Osteoblast (primary cell): ENCODE results near the gene CDKL5. TPM values are rescaled to one million over a fixed set of nuclear protein-coding genes. Genes with fewer than 3 reads are reported as not detected.

Experiments
- DNase-seq: peaks from one replicate; pipeline ENCODE4 v3.0.0; 2011; ENCODE audit warnings: low spot score, mixed read lengths; ENCODE audit not compliant: insufficient read length; ENCODE audit errors: missing footprints
- H2AFZ ChIP-seq: 2 replicates; pipeline ENCODE4 v1.6.0; 2011; ENCODE audit warnings: mild to moderate bottlenecking, low read length
- H3K27ac ChIP-seq: 2 replicates; pipeline ENCODE4 v1.5.1; 2011; ENCODE audit warnings: mild to moderate bottlenecking, low read depth, low read length, moderate library complexity
- H3K27me3 ChIP-seq: 2 replicates; pipeline ENCODE4 v1.6.0; 2012; ENCODE audit warnings: mild to moderate bottlenecking, control low read depth, inconsistent platforms, low read length, moderate library complexity; ENCODE audit not compliant: insufficient read depth
- H3K36me3 ChIP-seq: 2 replicates; pipeline ENCODE4 v1.5.1; 2011; ENCODE audit warnings: mild to moderate bottlenecking, low read length, control low read depth, moderate library complexity; ENCODE audit not compliant: insufficient read depth
- H3K4me1 ChIP-seq: 2 replicates; pipeline ENCODE4 v1.5.1; 2011; ENCODE audit warnings: mild to moderate bottlenecking, low read length, control low read depth, moderate library complexity; ENCODE audit not compliant: insufficient read depth
- H3K4me2 ChIP-seq: 2 replicates; pipeline ENCODE4 v1.6.0; 2011; ENCODE audit warnings: mild to moderate bottlenecking, low read length; ENCODE audit not compliant: insufficient read depth
- H3K4me3 ChIP-seq: fragments of 200-600 bp; sonication (generic); 3 replicates; pipeline ENCODE4 v1.5.1; 2012; ENCODE audit warnings: mild to moderate bottlenecking, low read length, inconsistent platforms; ENCODE audit not compliant: insufficient read depth
- H3K79me2 ChIP-seq: 2 replicates; pipeline ENCODE4 v1.6.0; 2012; ENCODE audit warnings: mild to moderate bottlenecking, low read length, control low read depth, inconsistent platforms; ENCODE audit not compliant: insufficient read depth
- H3K9me3 ChIP-seq: 2 replicates; pipeline ENCODE4 v1.5.1; 2011; ENCODE audit warnings: low read depth, low read length, control low read depth
- H4K20me1 ChIP-seq: 2 replicates; pipeline ENCODE4 v1.6.0; 2012; ENCODE audit warnings: mild to moderate bottlenecking, low read length, control low read depth; ENCODE audit not compliant: insufficient read depth
- CTCF ChIP-seq: IDR thresholded peaks from 2 replicates; pipeline ENCODE4 v1.5.1; 2011; ENCODE audit warnings: mild to moderate bottlenecking, low read depth, low read length, moderate library complexity; ENCODE audit errors: extremely low read depth
- total RNA-seq: library from RNA; depleted of rRNA; stranded (reverse); fragments of >200 nt; gene quantifications from 2 replicates; pipeline ENCODE4 v1.2.3, GENCODE V29; 2012

The CDKL5 gene
- total RNA-seq, 1 donor, result 4.0 TPM

- Histone ChIP-seq H2AFZ (no peak overlapping the region), H4K20me1 (no peaks in the 10 kb centered on the region), H3K4me3 (no peak overlapping the region), H3K36me3 (no peaks in the 10 kb centered on the region), H3K4me2 (no peak overlapping the region), H3K27me3 (no peaks in the 10 kb centered on the region), H3K4me1 (peaks cover 3% of the 10 kb centered on the region), H3K9me3 (no peaks in the 10 kb centered on the region), H3K27ac (no peak overlapping the region), H3K79me2 (no peaks in the 10 kb centered on the region)
- TF ChIP-seq CTCF, result no peak
- DNase-seq, result peak; percentile 53
Observed at GRCh38 chrX:18676050-18676449, 250.6 kb downstream of the CDKL5 start.

GRCh38 chrX:18676470-18676869, 251.1 kb downstream of the CDKL5 start:
- Histone ChIP-seq H2AFZ (no peak overlapping the region), H3K27ac (no peak overlapping the region), H3K4me2 (no peak overlapping the region), H3K4me3 (no peak overlapping the region), H3K79me2 (no peaks in the 10 kb centered on the region), H3K27me3 (no peaks in the 10 kb centered on the region), H4K20me1 (no peaks in the 10 kb centered on the region), H3K9me3 (no peaks in the 10 kb centered on the region), H3K4me1 (peaks cover 3% of the 10 kb centered on the region), H3K36me3 (no peaks in the 10 kb centered on the region)
- no peak for DNase-seq
- TF ChIP-seq CTCF, result no peak

GRCh38 chrX:18677161-18677869, 251.9 kb downstream of the CDKL5 start:
- Histone ChIP-seq H4K20me1 (no peaks in the 10 kb centered on the region), H3K4me3 (no peak overlapping the region), H3K4me2 (no peak overlapping the region), H3K36me3 (no peaks in the 10 kb centered on the region), H3K27ac (no peak overlapping the region), H3K79me2 (no peaks in the 10 kb centered on the region), H3K27me3 (no peaks in the 10 kb centered on the region), H2AFZ (no peak overlapping the region), H3K9me3 (no peaks in the 10 kb centered on the region), H3K4me1 (peaks cover 3% of the 10 kb centered on the region)
- TF ChIP-seq CTCF, result no peak
- no peak for DNase-seq

GRCh38 chrX:18681996-18682395, 256.6 kb downstream of the CDKL5 start:
- DNase-seq, result no peak
- no peaks in the 10 kb centered on the region for H3K79me2 ChIP-seq
- H3K36me3 ChIP-seq, result no peaks in the 10 kb centered on the region

More at GRCh38 chrX:18681996-18682395, 256.6 kb downstream of the CDKL5 start:
- Histone ChIP-seq H3K4me1 (no peaks in the 10 kb centered on the region), H2AFZ (no peak overlapping the region), H3K4me2 (no peak overlapping the region), H3K27me3 (no peaks in the 10 kb centered on the region), H3K27ac (no peak overlapping the region), H3K4me3 (no peak overlapping the region), H3K9me3 (no peaks in the 10 kb centered on the region), H4K20me1 (no peaks in the 10 kb centered on the region)
- TF ChIP-seq CTCF, result no peak
